NCI-H2081 (cell line): Measurements from ENCODE around the gene SEMA4D.
A peak's percentile ranks its signal among the peaks of the same experiment; 100 is the strongest.

Experiments
- DNase-seq, 2 experiments: peaks; one replicate each; lab custom pipeline; 2025; lab: John Stamatoyannopoulos, UW

Gene SEMA4D

DNA sequence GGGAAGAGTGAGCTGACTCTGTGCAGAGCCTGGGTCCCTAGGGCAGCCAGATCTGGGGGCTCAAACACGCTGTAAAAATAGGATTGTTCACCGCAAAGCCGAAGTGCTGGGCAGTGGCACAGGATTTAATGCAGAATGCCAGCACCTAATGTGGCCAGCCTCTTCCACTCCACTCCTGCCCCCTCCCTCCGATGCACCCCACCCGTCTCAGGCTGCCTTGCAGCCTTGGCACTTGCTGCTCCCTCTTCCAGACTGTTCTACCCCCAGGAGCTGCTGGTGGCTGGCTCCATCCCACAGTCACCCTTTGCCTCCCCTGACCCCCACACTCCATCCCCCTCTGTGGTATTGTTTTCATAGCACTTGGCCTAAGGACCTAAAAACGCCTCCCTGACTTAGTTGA lies 86.2 kb downstream of the SEMA4D start:
- DNase-seq = no peak

DNA sequence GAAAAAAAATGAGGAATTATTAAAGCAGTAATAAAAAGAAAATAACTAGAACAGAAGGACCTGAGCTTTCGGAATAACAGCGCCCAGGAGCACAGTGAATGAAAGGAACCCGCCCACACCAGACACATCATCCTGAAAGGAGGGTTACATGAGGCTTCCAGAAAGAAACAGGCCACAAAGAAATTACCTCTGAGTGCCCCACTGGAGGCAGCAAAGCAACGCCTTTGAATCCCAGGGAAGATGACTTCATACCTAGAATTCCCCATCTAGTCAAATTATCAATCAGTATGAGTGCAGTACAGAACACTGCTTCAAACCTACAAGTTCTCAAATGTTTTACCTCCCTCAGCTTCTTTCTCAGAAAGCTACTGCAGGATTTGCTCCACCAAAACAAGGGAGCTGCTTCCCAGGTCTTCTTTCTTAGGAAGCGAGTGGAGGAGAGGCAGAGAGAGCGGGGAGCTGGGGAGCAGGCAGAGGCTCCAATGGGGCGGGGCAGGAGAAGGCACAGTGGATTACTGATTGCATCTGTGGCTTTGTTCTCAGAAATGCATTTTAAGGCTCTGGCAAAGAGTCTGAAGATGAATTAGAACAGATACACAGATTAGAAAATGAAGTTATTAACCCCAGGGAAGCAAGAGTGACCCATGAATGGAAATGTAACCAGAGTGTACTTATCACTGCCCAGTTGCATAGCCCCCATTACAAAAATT lies 87.1 kb downstream of the SEMA4D start:
- no peak for DNase-seq

DNA sequence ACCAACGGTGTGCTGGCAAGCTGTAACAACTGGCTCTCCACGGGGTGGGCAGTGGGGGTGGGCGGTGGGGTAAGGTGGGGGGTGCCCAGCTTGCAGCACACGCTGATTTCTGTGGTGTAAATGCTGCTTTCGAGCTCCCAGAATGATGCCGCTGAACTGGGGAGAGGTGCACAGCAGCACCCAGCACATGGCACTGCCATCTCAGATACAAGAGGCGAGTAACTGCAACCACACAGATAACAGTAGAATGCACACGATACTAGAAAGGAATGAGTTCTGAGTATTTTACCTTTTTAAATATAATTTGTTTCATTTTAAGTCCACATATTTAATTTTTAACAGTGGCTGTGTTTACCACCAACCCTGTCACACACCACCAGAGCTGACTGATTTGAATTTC lies 87.9 kb downstream of the SEMA4D start:
- DNase-seq = no peak

DNA sequence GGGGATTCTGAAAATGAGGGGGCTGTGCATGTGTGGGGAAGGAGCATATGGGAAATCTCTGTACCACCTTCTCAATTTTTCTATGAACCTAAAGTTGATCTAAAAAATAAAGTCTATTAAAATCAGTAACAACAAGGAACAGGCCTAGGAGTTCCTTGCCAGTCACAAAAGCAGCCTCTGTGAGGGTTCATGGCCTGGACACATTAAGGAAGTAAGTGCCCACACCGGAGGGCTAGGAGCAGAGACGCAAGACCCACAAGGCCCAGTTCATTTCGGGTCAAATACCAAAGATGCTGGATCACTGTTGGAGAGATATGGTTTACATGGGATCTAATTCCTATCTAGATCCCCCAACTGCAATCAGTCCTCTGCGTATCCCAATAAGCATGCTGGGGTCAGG lies 88.4 kb downstream of the SEMA4D start:
- no peak for DNase-seq

DNA sequence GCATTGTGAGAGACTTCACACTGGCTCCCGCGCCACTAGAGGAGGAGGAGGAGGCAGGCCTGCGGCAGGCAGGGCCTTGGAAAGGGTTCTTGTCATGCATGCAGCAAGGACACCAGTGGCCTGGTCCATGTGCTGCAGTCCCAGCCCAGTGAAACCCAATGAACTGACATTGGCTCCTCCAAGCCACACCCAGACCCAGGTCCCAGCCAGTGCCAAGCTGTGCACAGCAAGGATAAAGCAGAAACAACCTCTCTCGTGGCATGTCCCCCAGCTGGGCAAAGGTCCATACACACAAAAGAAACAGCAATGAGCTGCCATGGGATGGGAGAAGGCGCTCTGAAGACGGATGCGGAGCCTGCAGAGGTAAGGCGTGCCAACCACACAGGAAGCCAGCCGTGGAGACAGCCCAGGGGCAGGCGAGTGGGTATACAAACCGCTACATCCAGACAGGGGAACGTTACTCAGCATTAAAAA lies 89.2 kb downstream of the SEMA4D start:
- no peak for DNase-seq

- no peak for DNase-seq
These were observed 90.8 kb downstream of the SEMA4D start for GRCh38 chr9:89407070-89407469.

GRCh38 chr9:89405826-89406225 lies 92.1 kb downstream of the SEMA4D start:
- no peak for DNase-seq

- no peak for DNase-seq
These were observed 93.8 kb downstream of the SEMA4D start for GRCh38 chr9:89404074-89404473.

DNA sequence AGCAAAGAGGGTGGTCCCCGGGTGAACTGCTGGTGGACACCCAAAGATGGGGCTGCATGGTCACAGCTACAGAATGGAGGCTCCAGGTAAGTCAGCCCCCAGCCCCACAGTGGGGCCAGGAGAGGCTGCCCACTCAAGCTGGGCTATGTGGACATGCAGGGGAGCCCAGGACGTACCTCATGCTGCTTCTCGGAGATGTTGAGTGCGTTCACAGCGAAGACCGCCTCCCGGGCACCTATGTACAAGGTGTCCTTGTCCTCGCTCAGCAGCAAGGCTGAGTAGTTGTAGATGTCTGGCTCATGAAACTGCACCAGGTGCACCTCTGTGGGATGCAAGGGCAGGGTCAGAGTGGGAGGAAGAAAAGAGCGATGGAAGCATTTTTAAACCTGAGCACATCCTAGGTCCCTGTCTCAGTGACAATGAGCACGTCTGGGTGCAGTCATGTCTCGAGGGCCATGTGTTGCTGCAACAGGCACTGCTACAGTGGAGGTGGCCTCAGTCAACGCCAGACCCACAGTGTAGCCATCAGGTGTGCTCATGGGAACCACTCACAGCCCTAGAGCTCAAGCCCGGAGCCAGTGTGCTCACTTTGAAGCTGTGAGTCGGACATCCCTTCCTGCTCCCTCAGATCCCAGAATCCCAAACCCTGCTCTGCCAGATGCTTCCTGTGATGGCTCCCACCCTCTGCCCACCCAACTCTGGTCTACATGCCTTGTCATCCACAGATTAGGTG lies 95.1 kb downstream of the SEMA4D start:
- DNase-seq = no peak

DNA sequence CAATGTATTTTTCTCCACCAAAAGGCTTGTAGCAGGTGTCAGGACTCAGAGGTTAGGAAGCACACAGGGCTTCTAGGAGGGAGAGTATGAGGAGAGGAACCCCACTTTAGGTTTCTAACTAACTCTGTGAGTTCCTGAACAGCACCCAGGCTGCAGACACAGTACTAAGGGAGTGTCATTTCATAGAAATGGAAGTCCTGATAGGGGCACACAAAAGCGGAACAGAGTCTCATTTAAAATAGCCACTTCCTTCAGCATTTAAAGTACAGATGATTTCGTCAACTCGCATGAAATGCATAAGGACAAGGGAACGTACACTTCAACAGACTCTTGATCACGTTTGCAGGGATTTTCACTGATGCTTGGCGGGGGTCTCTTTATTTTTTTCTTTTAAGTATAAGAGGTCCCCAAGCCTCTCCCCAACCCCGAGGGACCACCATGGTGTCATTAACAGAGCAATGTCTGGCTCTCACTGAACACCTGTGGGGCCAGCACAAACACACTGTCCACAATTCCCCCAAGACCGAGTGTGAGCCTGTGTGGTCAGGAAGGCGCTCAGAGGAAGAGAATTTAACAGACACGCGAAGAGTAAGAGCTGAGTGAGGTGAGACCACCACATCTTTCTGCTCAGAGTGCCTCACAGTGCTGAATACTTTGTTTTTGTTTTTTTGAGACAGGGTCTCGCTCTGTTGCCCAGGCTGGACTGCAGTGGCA lies 97.4 kb downstream of the SEMA4D start:
- DNase-seq = no peak

DNA sequence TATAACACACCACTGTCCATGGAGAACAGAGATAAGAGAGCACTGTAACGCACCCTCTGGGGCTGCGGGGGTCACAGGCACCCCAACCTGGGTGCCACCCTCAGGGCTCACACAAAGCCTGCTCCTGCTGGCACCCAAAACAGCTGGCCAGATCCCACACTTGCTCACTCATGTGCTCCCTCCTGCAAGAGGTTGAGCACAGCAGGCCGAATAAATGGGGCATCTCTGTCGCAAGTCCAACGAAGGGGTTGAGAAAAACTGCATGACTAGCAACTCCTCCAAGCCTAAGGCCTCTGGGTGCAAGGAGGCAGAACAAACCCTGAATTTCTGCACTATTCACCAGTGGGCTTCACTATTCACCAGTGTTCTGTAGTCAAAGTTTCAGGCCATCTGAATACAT lies 99.3 kb downstream of the SEMA4D start:
- DNase-seq = no peak

DNA sequence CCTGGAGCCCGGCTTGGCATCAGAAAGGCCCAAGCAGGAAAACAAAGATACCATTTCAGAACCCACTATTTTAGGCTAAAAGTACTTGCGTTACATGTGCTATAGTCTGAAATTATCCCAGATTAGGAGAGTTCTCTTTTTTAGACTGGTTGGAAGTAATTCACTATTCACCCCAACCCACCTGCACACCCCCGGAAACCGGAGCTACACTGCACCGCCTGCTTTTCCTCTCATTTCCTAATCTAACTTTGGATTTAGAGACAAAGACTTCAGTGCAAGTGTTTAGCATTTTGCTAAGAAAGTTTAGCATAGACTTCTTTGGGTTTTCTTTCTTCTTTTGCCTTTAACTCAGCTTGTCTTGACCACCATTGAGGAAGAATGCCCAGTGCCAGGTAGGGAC lies 100.4 kb downstream of the SEMA4D start:
- DNase-seq = no peak

- DNase-seq = no peak
These were observed 101.8 kb downstream of the SEMA4D start for GRCh38 chr9:89395931-89396710.

GRCh38 chr9:89394412-89394811 lies 103.5 kb downstream of the SEMA4D start:
- DNase-seq = no peak

DNA sequence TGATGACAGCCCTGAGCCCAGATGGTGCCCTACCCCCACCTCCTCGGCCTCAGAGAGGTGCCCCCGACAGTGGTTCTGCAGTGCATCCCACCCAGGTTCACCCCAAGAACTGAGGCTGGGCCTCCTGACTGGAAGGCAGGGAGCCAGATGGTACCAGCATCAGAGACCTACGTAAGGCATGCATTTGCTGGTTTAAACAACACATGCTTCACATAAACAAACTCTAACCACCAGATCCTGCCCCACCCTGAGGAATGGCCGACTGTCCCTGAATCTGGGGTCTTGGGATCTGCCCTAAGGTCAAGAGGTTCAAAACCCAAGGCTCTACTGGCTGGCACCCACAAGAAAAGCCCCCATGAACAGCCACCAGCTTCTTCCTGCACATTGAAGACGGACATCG lies 106.3 kb downstream of the SEMA4D start:
- DNase-seq = no peak

DNA sequence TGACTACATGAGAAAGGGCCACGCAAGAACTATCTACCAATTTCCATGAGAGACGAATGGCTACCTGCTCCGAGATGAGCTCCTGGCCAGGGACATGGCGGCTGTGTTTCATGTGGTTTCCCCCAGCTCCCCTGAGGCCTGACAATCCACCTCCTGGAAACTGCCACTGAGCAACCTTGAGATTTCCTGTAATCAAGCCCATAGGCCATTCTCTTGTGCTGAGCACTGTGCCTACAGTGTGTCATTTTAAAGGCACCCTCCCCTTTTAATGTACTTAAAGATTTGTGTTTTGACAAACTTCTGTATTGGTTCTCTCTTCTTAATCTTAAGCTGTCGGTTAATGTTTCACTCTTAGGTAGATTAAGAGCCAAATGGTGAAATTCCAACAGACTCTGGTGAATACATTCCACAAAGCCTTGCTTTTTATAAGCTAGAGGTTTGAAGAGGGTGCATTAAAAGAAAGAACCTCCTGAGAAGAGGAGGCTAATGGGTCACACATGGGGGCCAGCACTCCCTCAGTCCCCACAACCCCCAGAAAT lies 107.3 kb downstream of the SEMA4D start:
- DNase-seq = no peak

- DNase-seq = no peak
These were observed 107.8 kb downstream of the SEMA4D start for GRCh38 chr9:89390068-89390555.

- DNase-seq = no peak
These were observed 109.1 kb downstream of the SEMA4D start for GRCh38 chr9:89388868-89389177.

GRCh38 chr9:89388084-89388867 lies 109.6 kb downstream of the SEMA4D start:
- DNase-seq = no peak

DNA sequence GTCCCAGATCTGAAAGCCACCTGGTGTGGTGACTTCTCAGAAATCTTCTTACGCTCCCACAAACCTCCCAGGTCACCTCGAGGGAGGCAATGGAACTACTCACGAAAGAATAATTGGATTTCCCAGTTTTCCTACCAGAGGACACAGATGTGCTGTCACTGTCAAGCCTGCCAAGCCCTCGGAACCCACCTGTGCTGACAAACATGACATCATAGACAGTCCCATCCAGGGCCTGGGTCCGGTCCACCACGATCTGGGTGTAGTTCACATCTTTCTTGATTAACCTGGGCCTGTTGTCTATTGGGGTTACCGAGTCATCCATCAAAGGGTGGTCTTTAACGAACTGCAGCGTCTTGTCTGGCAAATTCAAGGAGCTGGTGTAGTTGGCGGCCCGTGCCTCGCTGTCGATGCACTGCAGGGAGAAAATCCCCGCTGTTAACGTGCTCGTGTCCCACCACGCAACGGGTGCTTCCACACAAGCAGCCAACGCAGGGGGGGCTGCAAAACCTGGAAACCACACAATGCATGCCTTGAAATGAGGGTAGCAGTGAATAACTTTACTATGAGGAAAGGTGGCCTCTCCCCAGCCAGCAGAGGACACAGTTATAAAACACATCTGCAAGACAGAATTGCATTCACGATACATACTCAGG lies 110.6 kb downstream of the SEMA4D start:
- no peak for DNase-seq

- DNase-seq = peak in 1 of 2 experiments; percentile 35
These were observed 111.1 kb downstream of the SEMA4D start for GRCh38 chr9:89386797-89387196.
